IMR-90 (cell line): Measurements from ENCODE around the gene FAM234A. TPM values are rescaled to one million over a fixed set of nuclear protein-coding genes. Genes with fewer than 3 reads are reported as not detected.

Experiments used
- ATAC-seq: fragments of 200-7000 bp; cut with Tn5 transposase; 2 replicates; pipeline ENCODE4 v1.9.1; 2020; ENCODE audit warnings: low read depth, mild to moderate bottlenecking, moderate library complexity
- BruUV-seq: library from RNA; stranded (reverse); fragments of 400-500 nt; replicated peaks from 2 replicates; lab custom pipeline; 2021; lab: Mats Ljungman, UMichigan
- CTCF ChIA-PET: fragments of 300-600 bp; formaldehyde crosslinking; extraction: SDS; loops from one replicate; lab custom pipeline; 2021; ENCODE audit warnings: antibody characterized with exemption; lab: Yijun Ruan, JAX
- POLR2A ChIA-PET: fragments of 300-600 bp; sonication (Branson Sonifier 250); formaldehyde crosslinking; loops from one replicate; lab custom pipeline; 2022; ENCODE audit warnings: antibody characterized with exemption; ENCODE audit not compliant: unreplicated experiment; lab: Charles Lee
- DNase-seq: peaks from one replicate; pipeline ENCODE4 v3.0.0; 2013
- H2AFZ ChIP-seq: replicated peaks from 2 replicates; pipeline ENCODE3; 2013; ENCODE audit warnings: low read length, mild to moderate bottlenecking; ENCODE audit not compliant: poor library complexity
- H2AK5ac ChIP-seq: 2 replicates; pipeline ENCODE4 v1.6.1; 2013; ENCODE audit warnings: low read depth, low read length, inconsistent platforms
- H2AK9ac ChIP-seq: replicated peaks from 2 replicates; pipeline ENCODE3; 2013; ENCODE audit warnings: mild to moderate bottlenecking, low read depth, low read length, moderate library complexity; ENCODE audit not compliant: poor library complexity
- H2BK120ac ChIP-seq: 2 replicates; pipeline ENCODE4 v1.6.1; 2013; ENCODE audit warnings: low read depth, low read length, inconsistent platforms
- H2BK15ac ChIP-seq: 3 replicates; pipeline ENCODE4 v1.6.1; 2013; ENCODE audit warnings: low read depth, low read length, inconsistent platforms
- H2BK20ac ChIP-seq: 2 replicates; pipeline ENCODE4 v1.6.1; 2013; ENCODE audit warnings: low read depth, mild to moderate bottlenecking, inconsistent platforms, low read length, moderate library complexity
- H2BK5ac ChIP-seq: 2 replicates; pipeline ENCODE4 v1.6.1; 2013; ENCODE audit warnings: mild to moderate bottlenecking, low read depth, low read length, inconsistent platforms; ENCODE audit not compliant: poor library complexity, severe bottlenecking
- H3K14ac ChIP-seq: replicated peaks from 2 replicates; pipeline ENCODE4 v1.6.1; 2013; ENCODE audit warnings: low read depth, low read length, inconsistent platforms
- H3K18ac ChIP-seq: 2 replicates; pipeline ENCODE4 v1.6.1; 2013; ENCODE audit warnings: low read depth, low read length, control low read depth
- H3K23ac ChIP-seq: 2 replicates; pipeline ENCODE4 v1.6.1; 2013; ENCODE audit warnings: low read depth, low read length, inconsistent platforms
- H3K27ac ChIP-seq: 2 replicates; pipeline ENCODE4 v1.5.1; 2013; ENCODE audit warnings: mild to moderate bottlenecking, control low read depth, low read length; ENCODE audit not compliant: insufficient read depth
- H3K27me3 ChIP-seq: 2 replicates; pipeline ENCODE4 v1.6.1; 2013; ENCODE audit warnings: low read length; ENCODE audit not compliant: control insufficient read depth, insufficient read depth
- H3K36me3 ChIP-seq: 2 replicates; pipeline ENCODE4 v1.6.1; 2013; ENCODE audit warnings: low read length, mixed read lengths; ENCODE audit not compliant: control insufficient read depth, insufficient read depth
- H3K4ac ChIP-seq: 2 replicates; pipeline ENCODE4 v1.6.1; 2013; ENCODE audit warnings: low read depth, low read length, inconsistent platforms
- H3K4me1 ChIP-seq: 2 replicates; pipeline ENCODE4 v1.6.1; 2013; ENCODE audit warnings: low read length, mixed read lengths; ENCODE audit not compliant: control insufficient read depth, insufficient read depth
- H3K4me2 ChIP-seq: 2 replicates; pipeline ENCODE4 v1.6.1; 2013; ENCODE audit warnings: low read depth, mild to moderate bottlenecking, control low read depth, low read length, moderate library complexity
- H3K4me3 ChIP-seq: 2 replicates; pipeline ENCODE4 v1.5.1; 2013; ENCODE audit warnings: low read depth, mild to moderate bottlenecking, control low read depth, low read length, moderate library complexity; ENCODE audit not compliant: insufficient read depth
- H3K56ac ChIP-seq: 2 replicates; pipeline ENCODE4 v1.6.1; 2013; ENCODE audit warnings: low read length, inconsistent platforms; ENCODE audit not compliant: insufficient read depth; ENCODE audit errors: extremely low read depth
- H3K79me1 ChIP-seq, 2 experiments: 2 replicates each; pipeline ENCODE4 v1.6.1; 2013; ENCODE audit warnings: low read length in 2 of 2, inconsistent platforms in 1 of 2, low read depth in 1 of 2
- H3K9ac ChIP-seq: 2 replicates; pipeline ENCODE4 v1.6.1; 2013; ENCODE audit warnings: low read depth, low read length, control low read depth
- H3K9me1 ChIP-seq: 2 replicates; pipeline ENCODE4 v1.6.1; 2013; ENCODE audit warnings: low read length, inconsistent platforms; ENCODE audit not compliant: insufficient read depth
- H3K9me3 ChIP-seq: 2 replicates; pipeline ENCODE4 v1.6.1; 2013; ENCODE audit warnings: low read length; ENCODE audit not compliant: control insufficient read depth, insufficient read depth
- H4K20me1 ChIP-seq: 2 replicates; pipeline ENCODE4 v1.6.1; 2013; ENCODE audit warnings: low read length, inconsistent platforms; ENCODE audit not compliant: insufficient read depth
- H4K5ac ChIP-seq: 2 replicates; pipeline ENCODE4 v1.6.1; 2013; ENCODE audit warnings: mild to moderate bottlenecking, low read depth, low read length, control low read depth
- H4K8ac ChIP-seq, 2 experiments: 2 replicates each; pipeline ENCODE4 v1.6.1; 2013; ENCODE audit warnings: low read depth in 2 of 2, low read length in 2 of 2, control low read depth in 1 of 2, inconsistent platforms in 1 of 2
- H4K91ac ChIP-seq: 2 replicates; pipeline ENCODE4 v1.6.1; 2013; ENCODE audit warnings: low read depth, low read length, inconsistent platforms; ENCODE audit not compliant: insufficient read depth
- BHLHE40 ChIP-seq: fragments of 150-350 bp; IDR thresholded peaks from 2 replicates; pipeline ENCODE4 v1.6.1; 2016; ENCODE audit warnings: mild to moderate bottlenecking, low read depth, low read length
- CEBPB ChIP-seq: IDR thresholded peaks from 2 replicates; pipeline ENCODE4 v1.6.1; 2012; ENCODE audit warnings: low read depth, low read length, improper control_type of control experiment
- CHD1 ChIP-seq: IDR thresholded peaks from 2 replicates; pipeline ENCODE4 v1.6.1; 2012; ENCODE audit warnings: low read depth, low read length, improper control_type of control experiment
- CTCF ChIP-seq: conservative IDR thresholded peaks from 2 replicates; pipeline ENCODE4 v1.5.1; 2012; ENCODE audit warnings: mild to moderate bottlenecking, low read depth, low read length, improper control_type of control experiment
- ELK1 ChIP-seq: fragments of 150-350 bp; IDR thresholded peaks from 2 replicates; pipeline ENCODE4 v1.6.1; 2016; ENCODE audit warnings: low read depth, mild to moderate bottlenecking, low read length, moderate library complexity, borderline replicate concordance
- FOS ChIP-seq: fragments of 150-350 bp; IDR thresholded peaks from 2 replicates; pipeline ENCODE4 v1.6.1; 2016; ENCODE audit warnings: low read depth, low read length
- MAFK ChIP-seq: IDR thresholded peaks from 2 replicates; pipeline ENCODE4 v1.6.1; 2012; ENCODE audit warnings: low read depth, low read length, improper control_type of control experiment
- MAZ ChIP-seq: IDR thresholded peaks from 2 replicates; pipeline ENCODE4 v1.6.1; 2012; ENCODE audit warnings: low read depth, mild to moderate bottlenecking, low read length, improper control_type of control experiment, moderate library complexity, borderline replicate concordance
- MXI1 ChIP-seq: IDR thresholded peaks from 2 replicates; pipeline ENCODE4 v1.6.1; 2012; ENCODE audit warnings: low read depth, mild to moderate bottlenecking, low read length, moderate library complexity, borderline replicate concordance
- NFE2L2 ChIP-seq: fragments of 150-350 bp; IDR thresholded peaks from 2 replicates; pipeline ENCODE4 v1.6.1; 2016; ENCODE audit warnings: low read depth, mild to moderate bottlenecking, low read length
- POLR2A ChIP-seq: IDR thresholded peaks from 2 replicates; pipeline ENCODE4 v1.6.1; 2012; ENCODE audit warnings: mild to moderate bottlenecking, low read depth, low read length
- RAD21 ChIP-seq: IDR thresholded peaks from 2 replicates; pipeline ENCODE4 v1.6.1; 2012; ENCODE audit warnings: low read length, improper control_type of control experiment
- RCOR1 ChIP-seq: IDR thresholded peaks from 2 replicates; pipeline ENCODE4 v1.6.1; 2012; ENCODE audit warnings: mild to moderate bottlenecking, low read length, improper control_type of control experiment; ENCODE audit not compliant: insufficient replicate concordance
- RFX5 ChIP-seq: IDR thresholded peaks from 2 replicates; pipeline ENCODE4 v1.8.0; 2012; ENCODE audit warnings: low read depth, mild to moderate bottlenecking, low read length, moderate library complexity
- SMC3 ChIP-seq: fragments of 150-350 bp; IDR thresholded peaks from 2 replicates; pipeline ENCODE4 v1.6.1; 2016; ENCODE audit warnings: low read depth, mild to moderate bottlenecking, antibody characterized with exemption, low read length, moderate library complexity
- WGBS, 2 experiments: methylation state at CpG; one replicate each; pipeline versions ENCODE4 v1.1.5 to v1.1.7; 2013; ENCODE audit warnings: missing lambda C conversion rate in 2 of 2; ENCODE audit not compliant: insufficient read length in 1 of 2; ENCODE audit errors: extremely low coverage in 2 of 2; 5-methylcytosine and 5-hydroxymethylcytosine counted together
- dilution Hi-C: fragments of 300-500 bp; cut with HindIII; formaldehyde crosslinking; loops from one replicate; pipeline ENCODE4 v1.14.3; 2018; ENCODE audit warnings: low sequenced_read_pairs; ENCODE audit not compliant: unreplicated experiment
- in situ Hi-C: fragments of 300-500 bp; cut with MboI; formaldehyde crosslinking; loops from 3 replicates; pipeline ENCODE4 v1.14.3; 2019; ENCODE audit warnings: low sequenced_read_pairs, inconsistent platforms, mixed read lengths
- intact Hi-C: fragments of 100-400 bp; cut with micrococcal nuclease; formaldehyde crosslinking; loops from 2 replicates; pipeline ENCODE4 v1.10.0; 2022
- polyA plus RNA-seq, 3 experiments: library from polyadenylated mRNA; depleted of rRNA; stranded (reverse); fragments of >200 nt; gene quantifications; 2 replicates each; pipeline ENCODE4 v1.2.3, GENCODE V29; 2012; ENCODE audit warnings: low replicate concordance in 1 of 3
- total RNA-seq: library from RNA; depleted of rRNA; stranded (reverse); fragments of >200 nt; gene quantifications from 2 replicates; pipeline ENCODE4 v1.2.3, GENCODE V29; 2012
- TF ChIP-seq, protein P1 (sequence below): fragments of 150-350 bp; IDR thresholded peaks from 2 replicates; pipeline ENCODE4 v1.6.1; 2017; ENCODE audit warnings: mild to moderate bottlenecking, antibody characterized with exemption, low read length, low read depth

The FAM234A gene
- total and polyA plus RNA-seq, 2 of the 4 experiments (the other 2 are of a cell fraction) = 30.3 to 64.2 TPM

DNA sequence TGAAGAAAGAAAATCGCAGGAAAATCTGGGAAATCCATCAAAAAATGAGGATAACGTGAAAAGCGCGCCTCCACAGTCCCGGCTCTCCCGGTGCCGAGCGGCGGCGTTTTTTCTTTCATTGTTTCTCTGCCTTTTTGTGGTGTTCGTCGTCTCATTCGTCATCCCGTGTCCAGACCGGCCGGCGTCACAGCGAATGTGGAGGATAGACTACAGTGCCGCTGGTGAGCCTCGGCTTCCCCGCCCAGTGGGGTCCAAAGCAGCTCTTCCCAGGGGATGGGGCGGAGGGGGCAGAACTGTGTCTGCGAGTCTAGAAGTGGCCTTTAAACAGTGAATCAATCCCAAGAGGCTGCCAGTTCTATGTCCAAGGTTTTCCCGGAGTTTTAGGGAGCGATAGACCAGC lies 19.8 kb downstream of the FAM234A start:
- Histone ChIP-seq H2BK15ac (no peak overlapping the region), H3K4me1 (no peaks in the 10 kb centered on the region), H3K18ac (no peak overlapping the region), H3K4me3 (no peak overlapping the region), H2AK5ac (no peak overlapping the region), H4K5ac (no peak overlapping the region), H3K14ac (no peak overlapping the region), H3K9me1 (0 out of 2 replicates have a peak, but pooled peaks cover under 1% of the 10 kb centered on the region), H4K20me1 (peaks cover 2% of the 10 kb centered on the region; the same call in 1 of the 2 replicates), H2BK20ac (no peak overlapping the region), H3K27ac (no peak overlapping the region), H3K36me3 (peaks cover 26% of the 10 kb centered on the region), H3K9ac (no peak overlapping the region), H3K9me3 (no peaks in the 10 kb centered on the region), H2BK5ac (no peak overlapping the region), H3K27me3 (no peaks in the 10 kb centered on the region), H3K56ac (no peak overlapping the region), H2BK120ac (no peak overlapping the region), H3K4me2 (no peak overlapping the region), H3K23ac (no peak overlapping the region), H4K8ac (no peak overlapping the region), H2AK9ac (no peak overlapping the region), H3K4ac (no peak overlapping the region), H3K79me1 (no peaks in the 10 kb centered on the region), H2AFZ (no peak overlapping the region), H4K91ac (no peak overlapping the region)
- intact Hi-C loops = no loop called here
- in situ Hi-C loops = no loop called here
- dilution Hi-C loops = no loop called here
- ChIA-PET CTCF (no interaction called here), POLR2A (no interaction called here)
- BruUV-seq = no TSS peak
- ATAC-seq (no peak), DNase-seq (no peak)
- 92% methylated on average over 18 of the region's 25 CpGs; no CpG with 5 or more reads in 1 of the 2 experiments for WGBS, 2 experiments
- no peak for TF ChIP-seq RCOR1
- TF ChIP-seq SMC3 = no peak
- TF ChIP-seq CEBPB = no peak
- TF ChIP-seq MAFK = no peak
- no peak for TF ChIP-seq CHD1
- no peak for TF ChIP-seq MXI1
- TF ChIP-seq POLR2A = no peak
- no peak for TF ChIP-seq BHLHE40
- TF ChIP-seq RFX5 = no peak
- no peak for TF ChIP-seq MAZ
- TF ChIP-seq RAD21 = no peak
- TF ChIP-seq FOS = no peak
- no peak for TF ChIP-seq ELK1
- TF ChIP-seq, protein P1, sequence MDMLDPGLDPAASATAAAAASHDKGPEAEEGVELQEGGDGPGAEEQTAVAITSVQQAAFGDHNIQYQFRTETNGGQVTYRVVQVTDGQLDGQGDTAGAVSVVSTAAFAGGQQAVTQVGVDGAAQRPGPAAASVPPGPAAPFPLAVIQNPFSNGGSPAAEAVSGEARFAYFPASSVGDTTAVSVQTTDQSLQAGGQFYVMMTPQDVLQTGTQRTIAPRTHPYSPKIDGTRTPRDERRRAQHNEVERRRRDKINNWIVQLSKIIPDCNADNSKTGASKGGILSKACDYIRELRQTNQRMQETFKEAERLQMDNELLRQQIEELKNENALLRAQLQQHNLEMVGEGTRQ = no peak
- TF ChIP-seq NFE2L2 = no peak
- no peak for TF ChIP-seq CTCF
